SH-SY5Y (cell line): Measurements from ENCODE around the gene BHLHE41.

Source experiments
- GATA2 ChIP-seq: IDR thresholded peaks from 2 replicates; pipeline ENCODE4 v1.6.1; 2011; ENCODE audit warnings: mild to moderate bottlenecking, low read depth, low read length
- GATA3 ChIP-seq: IDR thresholded peaks from 2 replicates; pipeline ENCODE4 v1.6.1; 2011; ENCODE audit warnings: low read depth, mild to moderate bottlenecking, low read length, moderate library complexity

DNA sequence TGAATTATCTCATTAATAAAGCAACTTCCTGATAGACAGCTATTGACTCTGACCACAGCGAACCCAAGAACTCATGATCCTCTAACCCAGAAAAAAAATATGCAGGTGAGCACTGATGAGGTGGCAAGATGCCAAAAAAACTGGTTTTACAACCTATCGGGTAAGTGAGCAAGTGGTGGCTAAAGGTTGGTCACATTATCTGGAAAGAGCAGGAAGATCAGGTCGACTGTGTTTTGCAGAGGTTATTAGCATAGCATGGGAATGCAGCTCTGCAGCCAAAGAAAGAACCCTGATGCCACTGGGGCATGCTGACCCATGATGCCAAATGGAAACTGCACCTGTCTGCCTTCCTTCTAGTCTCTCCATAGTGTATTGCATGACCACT, 23.5 kb downstream of the BHLHE41 start:
- TF ChIP-seq GATA3, result no peak
- no peak for TF ChIP-seq GATA2
